ENCODE results near the gene SCUBE2. TPM values are rescaled to one million over a fixed set of nuclear protein-coding genes. Genes with fewer than 3 reads are reported as not detected.

SCUBE2 gene
- total RNA-seq, 1 donor from 2014 or later: 1.5 TPM

DNA sequence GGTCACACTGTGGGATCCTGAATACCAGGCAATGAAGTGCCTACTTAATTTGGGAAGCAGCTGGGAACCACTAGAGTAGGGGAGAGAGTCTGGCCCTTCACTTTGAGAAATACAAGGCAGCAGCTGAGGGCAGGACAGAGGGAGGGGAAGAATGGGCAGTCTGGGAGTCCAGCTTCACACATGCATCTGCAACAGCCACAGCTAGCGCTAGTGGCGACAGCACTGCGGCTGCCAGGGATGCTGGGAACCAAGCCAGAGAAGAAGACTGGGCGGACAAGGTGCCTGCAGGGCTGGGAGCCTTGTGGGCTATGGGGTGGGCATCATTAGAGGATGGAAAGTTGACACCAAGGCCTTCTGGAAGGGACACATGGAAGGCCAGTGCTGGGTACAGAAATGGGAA lies 15.8 kb downstream of the SCUBE2 start:
- H3K27me3 Mint-ChIP-seq (ENCODE audit: low read depth, unreplicated experiment): peaks cover 20% of the 10 kb centered on the region
- H3K4me1 Mint-ChIP-seq (ENCODE audit: low read depth, unreplicated experiment): peaks cover 13% of the 10 kb centered on the region
- DNase-seq (ENCODE audit: low read depth) (no peak), FAIRE-seq (no peak)
- Histone ChIP-seq H3K9ac (ENCODE audit: low read length) (no peak overlapping the region), H2AFZ (ENCODE audit: low read depth, low read length) (no peak overlapping the region), H3K36me3 (ENCODE audit: insufficient read depth, low read length) (no peaks in the 10 kb centered on the region), H3K4me3 (ENCODE audit: insufficient read depth, low read depth, low read length) (no peak overlapping the region), H3K79me2 (ENCODE audit: insufficient read depth, low read length) (no peaks in the 10 kb centered on the region), H3K9me3 (ENCODE audit: insufficient read depth, low read depth, low read length) (no peaks in the 10 kb centered on the region), H3K4me1 (ENCODE audit: insufficient read depth, low read length) (no peaks in the 10 kb centered on the region), H3K27ac (ENCODE audit: low read depth, low read length) (no peak overlapping the region), H3K27me3 (ENCODE audit: insufficient read depth, low read length) (no peaks in the 10 kb centered on the region), H3K4me2 (ENCODE audit: low read length) (no peak overlapping the region), H4K20me1 (ENCODE audit: insufficient read depth, low read length) (no peaks in the 10 kb centered on the region)
- H3K36me3 Mint-ChIP-seq (ENCODE audit: low read depth, unreplicated experiment): peaks cover 18% of the 10 kb centered on the region
- TF ChIP-seq EZH2 (IDR thresholded peaks at IDR 0.05; ENCODE audit: insufficient read depth, low read length): no peak
- TF ChIP-seq, protein P1, sequence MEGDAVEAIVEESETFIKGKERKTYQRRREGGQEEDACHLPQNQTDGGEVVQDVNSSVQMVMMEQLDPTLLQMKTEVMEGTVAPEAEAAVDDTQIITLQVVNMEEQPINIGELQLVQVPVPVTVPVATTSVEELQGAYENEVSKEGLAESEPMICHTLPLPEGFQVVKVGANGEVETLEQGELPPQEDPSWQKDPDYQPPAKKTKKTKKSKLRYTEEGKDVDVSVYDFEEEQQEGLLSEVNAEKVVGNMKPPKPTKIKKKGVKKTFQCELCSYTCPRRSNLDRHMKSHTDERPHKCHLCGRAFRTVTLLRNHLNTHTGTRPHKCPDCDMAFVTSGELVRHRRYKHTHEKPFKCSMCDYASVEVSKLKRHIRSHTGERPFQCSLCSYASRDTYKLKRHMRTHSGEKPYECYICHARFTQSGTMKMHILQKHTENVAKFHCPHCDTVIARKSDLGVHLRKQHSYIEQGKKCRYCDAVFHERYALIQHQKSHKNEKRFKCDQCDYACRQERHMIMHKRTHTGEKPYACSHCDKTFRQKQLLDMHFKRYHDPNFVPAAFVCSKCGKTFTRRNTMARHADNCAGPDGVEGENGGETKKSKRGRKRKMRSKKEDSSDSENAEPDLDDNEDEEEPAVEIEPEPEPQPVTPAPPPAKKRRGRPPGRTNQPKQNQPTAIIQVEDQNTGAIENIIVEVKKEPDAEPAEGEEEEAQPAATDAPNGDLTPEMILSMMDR (IDR thresholded peaks at IDR 0.05; ENCODE audit: insufficient read depth, low read depth, low read length): no peak
- no peaks in the 10 kb centered on the region for H3K9me3 Mint-ChIP-seq (ENCODE audit: unreplicated experiment)
- peak overlapping the region; percentile 37 for H3K27ac Mint-ChIP-seq (ENCODE audit: unreplicated experiment)
- no peak overlapping the region for H3K4me3 Mint-ChIP-seq (ENCODE audit: unreplicated experiment)

DNA sequence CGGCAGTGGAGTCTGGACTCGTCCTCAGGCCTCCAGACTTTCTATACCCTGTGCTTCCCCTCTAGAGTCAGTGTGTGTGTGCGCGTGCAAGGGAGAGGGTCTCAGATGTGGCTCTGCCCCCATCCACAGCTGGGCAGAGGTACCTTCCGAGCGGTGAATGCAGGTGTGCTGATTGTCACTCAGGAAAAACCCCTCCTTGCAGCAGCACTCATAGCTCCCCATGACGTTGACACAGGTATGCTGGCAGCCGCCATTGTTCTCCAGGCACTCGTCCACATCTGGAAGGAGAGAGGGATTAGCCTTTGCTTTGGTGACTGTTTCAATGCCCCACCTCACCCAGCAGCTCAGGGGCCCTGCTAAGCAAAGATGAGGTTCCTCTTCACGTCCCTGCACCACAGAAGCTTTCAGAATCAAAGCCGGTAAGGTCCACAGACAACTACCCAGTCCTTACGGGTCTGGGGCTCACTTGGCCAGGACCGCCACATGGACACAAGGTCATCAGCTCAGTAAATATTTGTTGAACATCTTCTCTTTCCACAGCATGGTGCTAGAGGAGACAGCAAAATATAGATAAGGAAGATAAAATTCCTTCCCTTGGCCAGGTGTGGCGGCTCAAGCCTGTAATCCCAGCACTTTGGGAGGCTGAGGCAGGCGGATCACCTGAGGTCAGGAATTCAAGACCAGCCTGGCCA lies 16.9 kb downstream of the SCUBE2 start:
- H3K27me3 Mint-ChIP-seq (ENCODE audit: low read depth, unreplicated experiment): peaks cover 29% of the 10 kb centered on the region
- Histone ChIP-seq H3K4me3 (ENCODE audit: insufficient read depth, low read depth, low read length) (no peak overlapping the region), H3K27ac (ENCODE audit: low read depth, low read length) (no peak overlapping the region), H3K4me2 (ENCODE audit: low read length) (no peak overlapping the region), H3K9me3 (ENCODE audit: insufficient read depth, low read depth, low read length) (no peaks in the 10 kb centered on the region), H2AFZ (ENCODE audit: low read depth, low read length) (no peak overlapping the region), H3K79me2 (ENCODE audit: insufficient read depth, low read length) (no peaks in the 10 kb centered on the region), H3K36me3 (ENCODE audit: insufficient read depth, low read length) (no peaks in the 10 kb centered on the region), H3K9ac (ENCODE audit: low read length) (no peak overlapping the region), H3K4me1 (ENCODE audit: insufficient read depth, low read length) (no peaks in the 10 kb centered on the region), H3K27me3 (ENCODE audit: insufficient read depth, low read length) (no peaks in the 10 kb centered on the region), H4K20me1 (ENCODE audit: insufficient read depth, low read length) (no peaks in the 10 kb centered on the region)
- FAIRE-seq: no peak
- no peak overlapping the region for H3K27ac Mint-ChIP-seq (ENCODE audit: unreplicated experiment)
- peaks cover 3% of the 10 kb centered on the region for H3K9me3 Mint-ChIP-seq (ENCODE audit: unreplicated experiment)
- peaks cover 23% of the 10 kb centered on the region for H3K36me3 Mint-ChIP-seq (ENCODE audit: low read depth, unreplicated experiment)
- H3K4me3 Mint-ChIP-seq (ENCODE audit: unreplicated experiment): no peak overlapping the region
- no peak for TF ChIP-seq EZH2 (IDR thresholded peaks at IDR 0.05; ENCODE audit: insufficient read depth, low read length)
- TF ChIP-seq, protein P1 (IDR thresholded peaks at IDR 0.05; ENCODE audit: insufficient read depth, low read depth, low read length): no peak
- peaks cover 13% of the 10 kb centered on the region for H3K4me1 Mint-ChIP-seq (ENCODE audit: low read depth, unreplicated experiment)
- no peak for DNase-seq (ENCODE audit: low read depth)
